HG02763 (cell line): ENCODE measurements around the gene RNLS.

Experiments used
- ATAC-seq: cut with Tn5 transposase; IDR thresholded peaks from one replicate; pipeline ENCODE4 v1.9.1; 2021; ENCODE audit warnings: mild to moderate bottlenecking, moderate library complexity; ENCODE audit not compliant: unreplicated experiment

Gene RNLS

GRCh38 chr10:88237896-88238614, 345.1 kb downstream of the RNLS start:
- no peak for ATAC-seq

GRCh38 chr10:88236121-88236743, 346.9 kb downstream of the RNLS start:
- ATAC-seq: no peak

GRCh38 chr10:88234297-88234696, 348.8 kb downstream of the RNLS start:
- no peak for ATAC-seq

GRCh38 chr10:88233870-88234269, 349.2 kb downstream of the RNLS start:
- ATAC-seq: no peak

- no peak for ATAC-seq
These were observed 350.1 kb downstream of the RNLS start for GRCh38 chr10:88232983-88233543.

GRCh38 chr10:88232029-88232895, 350.9 kb downstream of the RNLS start:
- ATAC-seq: no peak

GRCh38 chr10:88230251-88230650, 352.9 kb downstream of the RNLS start:
- ATAC-seq: no peak

- no peak for ATAC-seq
These were observed 355.0 kb downstream of the RNLS start for GRCh38 chr10:88228130-88228529.

GRCh38 chr10:88227342-88228018, 355.6 kb downstream of the RNLS start:
- no peak for ATAC-seq

GRCh38 chr10:88226891-88227290, 356.2 kb downstream of the RNLS start:
- ATAC-seq: no peak

GRCh38 chr10:88226071-88226659, 357.0 kb downstream of the RNLS start:
- ATAC-seq: no peak
